HG03139 (cell line): ENCODE results near the gene BICD2.

Source experiments
- ATAC-seq: cut with Tn5 transposase; IDR thresholded peaks from one replicate; pipeline ENCODE4 v1.9.1; 2021; ENCODE audit not compliant: unreplicated experiment

BICD2 gene

DNA sequence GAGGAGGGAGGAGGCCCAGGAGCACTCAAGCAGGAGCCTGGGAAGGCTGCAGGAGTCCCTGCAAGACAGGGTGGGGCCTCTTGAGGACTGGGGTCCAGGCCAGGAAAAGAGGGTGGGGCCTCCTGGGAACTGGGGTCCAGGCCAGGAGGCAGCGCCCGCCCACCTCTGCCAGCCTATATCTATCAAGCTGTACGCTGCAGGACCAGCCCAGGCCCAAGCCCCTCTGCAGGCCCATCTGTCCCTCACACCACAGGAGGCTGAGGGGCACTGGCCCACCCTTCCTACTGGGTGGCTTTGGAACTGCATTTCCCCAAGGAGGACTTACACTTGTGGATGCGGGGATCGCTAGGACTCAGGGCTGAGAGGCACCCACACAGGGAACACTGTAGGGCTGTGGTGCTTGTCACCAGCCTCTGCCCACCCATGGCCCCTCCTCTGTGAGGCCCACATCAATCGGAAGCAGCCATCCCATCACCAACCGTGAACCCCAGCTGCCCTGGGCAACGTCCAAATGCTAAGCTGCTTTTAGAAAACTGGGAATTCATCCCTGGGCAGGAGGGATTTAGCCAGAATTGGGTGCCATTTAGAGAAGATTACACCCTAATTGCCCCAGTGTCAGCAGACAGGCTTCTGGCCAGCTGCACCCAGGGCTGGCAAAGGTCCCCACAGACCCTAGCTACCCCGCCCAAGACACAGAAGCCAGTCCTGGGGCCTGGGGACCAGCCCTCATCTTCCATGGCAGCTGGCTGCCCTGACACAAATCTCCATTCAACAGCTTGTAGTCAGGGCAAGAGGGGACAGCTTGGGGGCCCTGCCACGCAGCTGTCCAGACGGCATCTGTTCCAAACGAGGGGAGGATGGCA is 15.3 kb downstream of the BICD2 start:
- ATAC-seq, result no peak

DNA sequence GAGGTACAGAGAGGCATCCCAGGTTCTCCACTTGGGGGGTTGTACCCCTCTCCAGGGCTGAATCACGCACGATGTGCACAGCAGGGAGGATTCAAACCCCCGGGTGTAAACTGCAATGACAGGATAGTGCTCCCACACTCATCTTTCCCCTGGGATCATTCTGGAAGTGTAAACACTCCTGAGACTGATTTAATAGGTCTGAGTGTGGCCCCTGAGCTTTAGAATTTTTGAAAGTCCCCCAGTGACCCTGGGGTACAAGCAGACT is 16.5 kb downstream of the BICD2 start:
- no peak for ATAC-seq

DNA sequence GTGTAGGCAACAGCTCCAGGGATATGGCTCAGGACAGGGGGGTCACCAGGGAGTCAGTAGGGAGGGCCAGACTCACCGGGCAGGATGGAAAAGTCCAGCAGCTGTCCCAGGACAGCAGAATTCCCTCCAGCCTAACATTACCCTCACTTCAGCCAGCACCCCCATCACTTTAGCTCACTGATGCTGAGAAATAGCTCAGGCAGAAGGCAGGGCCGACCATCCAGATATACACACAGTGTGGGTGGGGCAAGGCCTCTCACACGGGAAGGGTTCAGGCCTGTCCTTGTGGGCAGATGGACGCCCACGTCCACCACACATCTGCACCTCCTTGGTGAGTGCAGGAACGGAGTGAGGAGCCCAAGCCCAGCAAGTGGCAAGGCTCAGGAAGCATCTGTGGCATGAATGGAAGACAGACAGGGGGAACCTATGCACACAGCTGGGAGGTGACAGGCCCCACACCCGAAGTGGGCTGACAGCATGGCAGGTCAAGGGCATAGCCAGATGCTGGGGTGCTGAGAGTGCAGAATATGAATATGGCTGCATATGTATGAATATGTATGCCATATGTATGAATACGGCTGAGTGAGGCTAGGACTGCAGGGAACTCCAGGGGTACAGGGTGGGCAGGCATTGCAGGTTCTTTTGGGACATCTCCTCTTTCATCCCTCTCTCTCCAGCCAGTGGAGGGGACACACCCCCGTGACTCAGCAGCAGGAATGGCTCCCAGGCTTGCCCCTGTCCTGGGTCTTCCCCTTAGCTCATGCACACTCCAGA is 17.0 kb downstream of the BICD2 start:
- ATAC-seq, result no peak

DNA sequence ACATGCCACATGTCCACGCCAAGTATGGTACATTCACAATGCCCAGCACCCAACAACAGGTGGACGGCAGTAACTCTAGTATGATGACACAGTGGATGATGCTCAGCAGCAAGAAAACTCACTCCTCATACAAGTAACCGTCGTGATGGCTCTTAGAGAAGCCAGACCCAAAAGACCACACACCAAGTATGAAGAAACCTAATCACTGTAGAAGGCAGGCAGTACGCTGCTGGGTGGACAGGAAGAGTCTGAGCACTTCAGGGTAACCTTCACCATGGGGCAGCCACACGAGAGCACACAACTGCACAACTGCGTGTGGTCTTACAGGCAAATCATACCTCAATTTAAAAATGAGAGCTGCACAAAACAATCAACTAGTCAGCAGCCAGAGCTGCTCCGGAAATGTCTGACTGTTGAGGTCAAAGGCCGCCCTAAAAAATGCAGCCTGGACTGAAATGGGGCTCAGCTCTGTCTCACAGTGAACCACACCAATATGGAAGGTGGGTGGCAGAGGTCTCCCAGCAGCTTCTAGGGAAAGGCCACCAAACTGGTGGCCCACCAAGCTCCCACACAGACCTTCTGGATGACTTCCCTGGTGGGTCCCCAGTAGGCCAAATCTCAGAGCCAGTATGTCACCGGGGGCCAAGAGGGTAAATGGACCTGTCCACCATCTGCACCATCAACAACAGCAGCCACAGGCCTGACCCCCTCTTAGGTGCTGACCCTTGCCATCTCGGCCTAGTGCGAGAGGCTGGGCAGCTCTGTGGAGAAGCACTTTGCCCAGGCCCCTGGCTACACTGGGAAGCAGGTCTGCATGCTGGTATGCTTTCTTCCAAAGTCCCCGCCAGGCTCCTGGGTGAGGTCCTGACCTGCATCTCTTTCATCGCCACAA is 17.8 kb downstream of the BICD2 start:
- ATAC-seq, result no peak

DNA sequence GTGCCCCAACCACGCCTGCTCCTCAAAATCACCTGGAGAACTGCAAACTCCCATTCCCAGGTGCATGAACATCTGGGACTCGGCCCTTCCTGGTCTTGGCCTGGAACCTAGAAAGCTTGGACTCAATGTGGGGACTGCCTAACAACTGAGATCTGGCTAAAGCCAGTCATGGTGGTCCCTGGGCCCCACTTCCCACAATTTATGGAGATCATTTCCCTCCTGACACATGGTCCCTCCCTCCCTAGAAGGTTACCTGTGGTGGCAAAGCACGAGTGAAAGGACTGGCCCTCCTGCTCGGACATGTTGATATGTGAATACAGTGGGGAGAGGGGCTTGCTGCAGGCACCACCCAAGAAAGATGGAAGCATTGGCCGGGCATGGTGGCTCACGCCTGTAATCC is 18.8 kb downstream of the BICD2 start:
- ATAC-seq, result no peak

DNA sequence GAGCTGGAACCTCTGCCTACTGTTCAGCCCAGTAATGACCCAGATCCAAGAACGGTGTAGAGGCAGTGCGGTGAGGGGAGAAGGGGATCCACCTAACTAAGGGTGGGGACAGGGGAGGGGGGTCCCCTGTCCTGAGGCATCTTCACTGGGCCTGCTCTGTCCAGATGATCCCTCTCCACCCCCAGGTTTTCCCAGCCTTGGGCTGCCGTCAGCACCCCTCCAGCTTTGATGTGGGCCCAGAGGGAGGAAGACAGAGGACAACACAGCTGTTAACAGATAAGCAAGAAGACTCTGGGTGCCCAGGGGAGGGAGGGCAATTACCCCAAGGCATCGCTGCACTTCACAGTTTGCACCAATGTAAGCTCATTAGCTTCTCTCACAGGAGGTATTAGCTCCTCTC is 19.3 kb downstream of the BICD2 start:
- no peak for ATAC-seq

DNA sequence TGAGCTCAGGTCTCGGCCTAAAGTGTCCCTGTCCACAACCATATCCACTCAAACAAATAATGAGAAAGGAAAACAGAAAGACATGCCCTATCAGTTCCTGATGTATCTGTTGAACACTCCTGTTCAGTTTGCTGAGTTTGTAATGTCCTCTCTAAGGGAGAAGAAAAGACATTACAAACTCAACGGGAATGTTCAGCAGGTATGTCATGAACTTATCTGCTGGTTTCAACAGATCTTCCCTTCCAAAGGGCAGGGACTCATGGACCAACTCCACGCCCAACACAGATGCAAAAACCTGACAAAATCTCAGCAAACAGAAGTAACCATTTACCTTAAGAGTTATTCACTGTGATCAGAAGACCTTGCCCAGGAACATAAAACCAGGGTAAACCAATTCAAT is 23.7 kb downstream of the BICD2 start:
- no peak for ATAC-seq

DNA sequence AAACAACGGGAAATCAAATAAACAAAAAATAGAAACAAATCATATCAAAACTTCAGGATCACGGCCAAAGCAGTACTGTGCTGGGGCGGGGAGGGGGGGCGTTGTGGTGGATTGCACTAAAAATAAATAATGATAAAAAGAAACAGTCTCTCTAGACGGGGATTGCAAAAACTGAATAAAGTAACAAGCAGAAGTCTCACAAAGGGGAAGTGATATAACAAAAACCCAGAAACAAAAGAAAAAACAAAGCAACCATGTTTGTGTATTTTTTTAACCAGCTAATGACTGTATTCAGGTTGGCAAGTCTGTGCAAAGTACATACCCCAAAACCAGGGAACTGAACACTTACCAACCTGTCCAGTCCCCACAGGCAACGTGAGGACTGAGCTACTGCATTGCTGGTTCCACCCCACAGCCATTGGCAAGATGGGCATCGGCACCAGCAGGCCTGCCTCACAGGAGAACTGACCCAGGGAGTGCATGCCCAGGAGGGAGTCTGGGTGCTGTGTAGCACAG is 24.1 kb downstream of the BICD2 start:
- no peak for ATAC-seq

DNA sequence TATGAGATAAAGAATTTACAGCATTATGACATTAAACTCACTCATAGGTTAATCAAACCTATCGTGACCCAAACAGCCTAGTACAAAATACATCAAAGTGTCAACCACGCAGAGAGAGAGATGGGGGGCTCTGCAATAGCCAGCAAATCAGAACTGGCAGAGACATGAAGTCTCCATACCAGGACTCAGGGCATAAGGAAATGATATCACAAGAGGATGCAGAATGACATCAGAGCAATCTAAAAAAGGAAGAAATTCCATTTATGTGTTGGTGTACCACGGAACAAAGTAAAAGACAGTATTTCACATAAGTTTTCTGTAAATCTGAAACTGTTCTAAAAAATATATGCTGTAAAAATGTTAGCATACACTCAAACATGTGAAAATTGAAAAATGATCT is 24.6 kb downstream of the BICD2 start:
- ATAC-seq, result no peak

DNA sequence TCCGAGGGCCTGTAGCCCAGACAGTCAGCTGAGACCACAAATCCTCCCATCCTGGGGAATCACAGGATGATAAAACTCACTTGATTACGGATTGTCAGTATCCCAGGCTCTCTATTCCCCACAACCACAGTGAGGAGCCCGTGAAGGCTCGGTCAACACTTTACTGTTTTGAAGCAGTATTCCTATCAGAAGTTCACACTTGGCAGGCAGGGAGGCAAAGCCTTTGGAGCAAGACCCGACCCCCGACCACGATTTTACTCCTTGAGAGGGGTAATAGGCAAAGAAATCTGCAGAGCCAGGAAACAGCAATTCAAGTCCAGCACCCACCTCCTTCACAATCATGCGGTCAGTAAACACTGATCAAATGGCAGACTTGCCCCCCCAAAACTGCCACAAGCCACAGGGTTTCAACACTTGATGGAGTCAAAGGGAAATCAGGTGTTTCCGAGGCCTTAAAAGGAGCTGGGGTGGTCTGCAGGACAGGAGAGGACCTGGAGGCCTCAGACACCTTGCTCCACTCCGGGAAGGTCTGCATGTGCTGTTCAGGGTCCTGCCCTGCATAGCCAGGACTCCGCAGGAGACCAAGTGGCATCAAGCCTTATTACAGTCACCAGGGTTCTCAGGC is 25.2 kb downstream of the BICD2 start:
- ATAC-seq, result no peak

DNA sequence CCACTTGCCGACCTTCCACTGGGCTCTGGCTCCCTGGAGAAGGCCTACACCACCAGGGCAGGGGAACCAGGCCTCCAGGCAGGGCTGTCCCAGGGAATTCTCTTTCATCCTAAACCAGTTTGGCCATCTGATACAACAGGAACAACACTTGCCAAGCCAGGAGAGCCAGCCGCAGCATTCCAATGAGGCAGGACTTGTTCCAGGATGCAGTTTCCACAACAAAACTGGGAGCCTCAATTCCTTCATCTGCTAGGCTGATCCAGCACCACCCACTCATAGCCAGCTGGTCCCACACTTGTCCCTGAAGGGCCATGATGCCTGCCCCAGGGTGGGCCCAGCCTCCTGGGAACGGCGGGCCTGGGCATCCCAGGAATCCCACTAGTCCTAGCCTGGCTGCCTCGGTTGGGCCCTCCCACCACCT is 26.0 kb downstream of the BICD2 start:
- no peak for ATAC-seq

DNA sequence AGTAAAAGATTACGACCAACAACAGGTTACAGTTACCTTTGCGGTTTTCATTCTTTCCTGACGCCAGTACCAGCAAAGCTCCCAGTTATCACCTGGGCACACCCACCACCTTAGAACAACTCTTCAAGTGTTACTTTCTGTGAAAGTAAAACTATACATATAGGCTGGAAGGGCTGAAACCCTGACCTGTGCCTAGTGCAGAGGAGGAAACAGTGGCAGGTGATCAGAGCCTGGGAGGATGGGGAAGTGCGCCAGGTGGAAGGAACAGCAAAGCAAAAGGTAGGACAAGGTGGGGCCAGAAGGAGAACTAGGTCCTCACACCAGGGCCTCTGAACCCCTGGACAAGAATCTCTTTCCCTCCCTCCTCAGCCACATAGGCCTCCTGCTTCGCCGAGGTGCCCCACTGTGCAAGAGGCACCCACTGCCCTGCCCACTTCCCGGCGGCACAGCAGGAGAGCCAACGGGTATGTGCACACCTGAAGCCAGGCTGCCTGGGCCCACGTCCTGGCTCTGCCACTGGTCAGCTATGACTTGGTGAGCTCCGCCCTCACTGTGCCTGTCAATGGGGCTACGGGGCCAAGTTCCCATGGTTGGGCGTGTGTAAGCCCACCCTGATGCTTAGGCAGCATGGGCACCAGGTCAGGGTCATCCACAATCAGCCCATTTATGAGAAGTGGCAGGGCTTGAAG is 26.9 kb downstream of the BICD2 start:
- ATAC-seq, result no peak

DNA sequence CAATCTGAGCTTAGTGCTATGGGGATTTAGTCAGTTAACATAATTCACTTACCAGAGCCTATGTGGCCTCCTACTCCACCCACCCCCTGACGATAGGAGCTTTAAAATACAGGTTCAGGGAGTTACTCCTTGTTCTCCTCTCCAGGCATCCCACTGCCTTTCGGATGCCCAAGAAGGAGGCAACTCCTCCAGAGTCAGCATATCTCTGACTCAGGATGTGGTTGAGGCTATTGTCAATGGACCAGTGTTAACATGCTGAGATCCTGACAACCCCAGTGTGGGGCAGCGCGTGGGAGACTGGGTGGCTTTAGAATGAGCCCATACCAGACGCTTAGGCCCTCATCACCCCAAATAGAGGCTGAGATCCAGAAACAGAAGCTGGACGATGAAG is 27.4 kb downstream of the BICD2 start:
- no peak for ATAC-seq

DNA sequence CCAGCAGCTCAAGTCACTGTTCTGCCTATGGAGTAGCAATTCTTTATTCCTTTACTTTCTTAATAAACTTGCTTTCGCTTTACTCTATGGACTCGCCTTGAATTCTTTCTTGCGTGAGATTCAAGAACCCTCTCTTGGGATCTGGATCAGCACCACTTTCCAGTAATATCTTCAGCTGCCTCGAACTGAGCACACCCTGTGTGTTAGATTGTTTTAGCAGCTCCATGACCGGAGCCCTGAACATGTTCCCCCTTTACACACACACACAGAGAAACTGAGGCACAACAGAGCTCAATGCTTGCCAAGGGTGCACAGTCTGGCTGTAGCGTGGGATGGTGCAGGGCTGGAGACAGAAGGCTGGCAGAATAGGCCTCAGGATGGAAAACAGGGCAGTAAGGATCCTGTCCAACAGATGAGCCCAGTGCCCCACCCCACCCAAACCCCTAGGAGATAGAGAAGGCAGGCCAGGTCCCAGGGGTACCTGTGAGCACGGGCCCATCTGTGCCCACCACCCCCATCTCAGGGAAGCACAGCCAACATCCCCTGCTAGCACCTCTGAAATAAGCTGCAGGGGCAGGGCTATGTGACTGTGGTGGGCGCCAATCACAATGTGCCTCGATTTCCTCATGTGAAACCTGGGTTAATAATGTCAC is 27.9 kb downstream of the BICD2 start:
- ATAC-seq, result no peak

DNA sequence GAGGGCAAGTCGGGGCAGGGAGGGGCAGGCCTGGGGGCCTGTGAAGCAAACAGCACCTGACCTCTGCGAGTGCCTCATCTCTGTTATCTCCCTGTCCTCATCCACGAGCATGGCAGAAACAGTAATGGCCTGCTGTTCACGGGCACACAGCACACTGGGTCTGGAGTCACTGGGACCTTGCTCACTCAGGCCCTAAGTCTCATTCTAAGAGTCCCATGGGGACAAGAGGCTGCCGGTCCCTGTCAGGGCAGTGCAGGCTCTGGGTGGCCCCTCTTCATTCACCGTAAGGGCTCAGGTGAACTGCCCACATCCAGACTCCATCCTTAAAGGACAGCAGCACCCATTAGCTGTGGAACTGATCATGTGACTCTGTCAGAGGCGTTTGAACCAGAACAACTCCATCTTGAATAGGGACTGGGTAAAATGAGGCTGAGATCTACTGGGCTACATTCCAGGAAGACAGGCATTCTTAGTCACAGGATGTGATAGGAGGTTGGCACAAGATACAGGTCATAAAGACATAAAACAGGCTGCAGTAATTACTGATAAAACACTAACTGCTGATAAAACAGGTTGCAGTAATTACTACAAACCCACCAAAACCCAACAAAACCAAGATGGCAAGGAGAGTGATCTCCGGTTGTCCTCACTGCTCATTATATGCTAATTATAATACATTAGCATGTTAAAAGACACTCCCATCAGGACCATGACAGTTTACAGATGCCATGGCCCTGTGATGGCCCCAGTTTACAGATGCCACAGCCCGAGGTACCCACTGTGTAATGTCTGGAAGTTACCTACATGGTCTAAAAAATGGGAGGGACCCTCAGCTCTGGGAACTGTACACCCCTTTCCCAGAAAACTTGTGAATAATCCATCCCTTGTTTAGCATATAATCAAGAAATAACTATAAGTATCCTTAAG is 28.7 kb downstream of the BICD2 start:
- no peak for ATAC-seq

DNA sequence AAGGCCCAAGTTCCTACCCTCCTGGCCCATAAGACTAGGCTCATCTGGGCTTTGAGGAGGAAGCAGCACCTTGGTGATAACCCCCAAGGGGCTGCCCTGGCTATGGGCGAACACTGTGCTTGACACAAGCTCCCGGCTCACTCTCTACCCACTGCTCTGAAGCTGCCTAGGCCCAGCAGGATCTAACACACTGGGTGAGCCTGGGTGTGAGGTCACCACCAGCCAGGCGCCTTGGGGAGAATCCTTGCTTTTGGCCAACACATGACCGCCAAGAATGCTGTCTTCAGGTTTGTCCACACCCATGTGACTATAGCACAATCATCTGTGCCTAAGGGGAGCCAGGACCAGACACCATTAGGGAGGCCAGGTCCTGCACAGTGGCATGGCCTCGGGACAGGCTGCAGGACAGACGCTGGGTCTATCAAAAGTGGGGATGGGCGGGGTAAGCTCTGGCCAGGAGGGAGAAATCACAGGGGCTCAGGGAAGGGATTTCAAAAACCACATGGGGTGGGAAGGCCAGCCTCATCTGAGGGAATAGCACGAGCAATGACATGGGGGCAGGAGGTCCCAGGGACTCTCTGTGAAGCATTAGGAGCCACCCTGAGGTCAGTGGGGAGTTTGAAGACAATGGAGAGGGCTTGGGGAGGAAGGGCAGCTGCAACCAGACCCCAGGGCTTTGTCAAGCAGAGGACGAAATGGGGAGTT is 29.6 kb downstream of the BICD2 start:
- no peak for ATAC-seq

DNA sequence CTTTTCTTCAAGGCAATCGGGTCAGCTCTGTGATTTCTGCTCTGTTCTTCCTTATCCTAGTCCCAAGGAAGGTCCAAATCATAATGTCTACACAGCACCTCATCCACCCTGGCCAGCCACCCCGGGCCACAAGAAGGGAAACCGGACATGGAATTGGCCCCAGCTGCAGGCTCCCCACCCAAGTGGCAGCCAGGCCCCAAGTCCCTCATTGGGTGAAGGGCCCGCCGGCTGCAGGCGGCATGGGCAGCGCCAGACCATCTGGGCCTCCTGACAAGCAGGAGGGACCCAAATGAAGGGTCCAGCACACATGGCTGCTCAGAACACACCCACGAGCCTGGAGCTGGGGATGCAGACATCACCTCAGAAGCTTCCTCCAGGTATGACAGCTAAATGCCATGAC is 33.7 kb downstream of the BICD2 start:
- ATAC-seq, result no peak

DNA sequence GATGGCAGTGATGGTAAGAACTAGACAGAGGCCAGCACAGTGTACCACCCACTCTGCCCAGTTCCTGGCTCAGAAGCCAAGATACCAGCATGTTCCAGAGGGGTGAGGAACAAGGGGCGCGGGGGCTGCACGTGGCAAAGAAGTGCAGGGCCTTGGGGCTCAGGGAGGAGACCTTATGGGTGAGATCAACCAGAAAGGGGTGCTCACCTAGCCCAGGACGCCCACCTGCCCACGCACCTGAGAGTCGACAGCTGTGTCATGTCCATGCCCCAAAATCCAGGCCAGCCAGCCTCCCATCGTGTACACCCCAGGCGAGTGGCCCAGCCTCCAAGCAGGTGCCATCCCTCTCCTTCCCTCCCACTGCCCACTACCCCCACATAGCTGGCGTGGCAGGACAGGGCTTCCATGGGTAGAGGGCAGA is 34.9 kb downstream of the BICD2 start:
- ATAC-seq, result no peak
